ENCODE results near the gene SLC47A1.

GRCh38 chr17:19523690-19524089 is 10.0 kb upstream of the SLC47A1 start:
- TF ChIP-seq YY1 (tag by site-specific recombination; IDR thresholded peaks at IDR 0.05) = no peak
- TF ChIP-seq CTCF (tag by site-specific recombination; IDR thresholded peaks at IDR 0.05) = no peak
- TF ChIP-seq ZBTB1 (tag by site-specific recombination; IDR thresholded peaks at IDR 0.05) = no peak
- TF ChIP-seq ZNF239 (tag by site-specific recombination; IDR thresholded peaks at IDR 0.05) = no peak
- no peak for TF ChIP-seq ZNF670 (tag by site-specific recombination; IDR thresholded peaks at IDR 0.05; ENCODE audit: low read depth)
- no peak for TF ChIP-seq GLIS1 (tag by site-specific recombination; IDR thresholded peaks at IDR 0.05)
- no peak for TF ChIP-seq ZNF580 (tag by site-specific recombination; IDR thresholded peaks at IDR 0.05)

Data from HEK293 (cell line).